Spleen (tissue), 11 donors: ENCODE data around the gene C10orf53. TPM values are rescaled to one million over a fixed set of nuclear protein-coding genes. Genes with fewer than 3 reads are reported as not detected.

Experiments used
- DNase-seq: peaks from one replicate; pipeline ENCODE4 v3.0.0-alpha.2; 2020
- H3K27ac ChIP-seq, 8 donors: fragments of 200-600 bp; sonication (generic) in 7 of 8; 1 replicate in 4 of 8; 2 replicates in 4 of 8; pipeline versions ENCODE4 v1.5.0 to v1.8.0; 2016 to 2021; ENCODE audit warnings: inconsistent platforms in 4 of 8, mild to moderate bottlenecking in 4 of 8, moderate library complexity in 1 of 8
- H3K27me3 ChIP-seq, 7 donors: fragments of 200-600 bp; sonication (generic) in 6 of 7; replicated peaks in 1 of 7; 1 replicate in 4 of 7; 2 replicates in 3 of 7; pipeline versions ENCODE4 v1.5.0 to v1.8.0; 2016 to 2021; ENCODE audit warnings: inconsistent platforms in 3 of 7, mild to moderate bottlenecking in 1 of 7
- H3K36me3 ChIP-seq, 6 donors: fragments of 200-600 bp; sonication (generic) in 5 of 6; 1 replicate in 4 of 6; 2 replicates in 2 of 6; pipeline versions ENCODE4 v1.5.0 to v1.8.0; 2016 to 2021; ENCODE audit warnings: inconsistent platforms in 2 of 6
- H3K4me1 ChIP-seq, 6 donors: fragments of 200-600 bp; sonication (generic) in 5 of 6; 1 replicate in 3 of 6; 2 replicates in 3 of 6; pipeline versions ENCODE4 v1.5.0 to v1.8.0; 2016 to 2021; ENCODE audit warnings: inconsistent platforms in 3 of 6
- H3K4me3 ChIP-seq, 8 donors: fragments of 200-600 bp; sonication (generic) in 7 of 8; 1 replicate in 4 of 8; 2 replicates in 4 of 8; pipeline versions ENCODE4 v1.5.0 to v1.8.0; 2016 to 2021; ENCODE audit warnings: inconsistent platforms in 4 of 8, mild to moderate bottlenecking in 4 of 8, moderate library complexity in 2 of 8
- H3K9me3 ChIP-seq, 8 donors: fragments of 200-600 bp; sonication (generic) in 7 of 8; 1 replicate in 4 of 8; 2 replicates in 4 of 8; pipeline versions ENCODE4 v1.5.0 to v1.8.0; 2016 to 2021; ENCODE audit warnings: inconsistent platforms in 4 of 8
- CTCF ChIP-seq, 11 experiments: fragments of 200-600 bp in 7 of 11; fragments of 450-650 bp in 4 of 11; sonication (generic) in 4 of 11; IDR thresholded peaks in 8 of 11; conservative IDR thresholded peaks in 3 of 11; 1 replicate in 7 of 11; 2 replicates in 4 of 11; pipeline versions ENCODE4 v1.4.0 to v1.8.0; 2016 to 2021; ENCODE audit warnings: antibody characterized with exemption in 11 of 11, inconsistent platforms in 4 of 11, mild to moderate bottlenecking in 1 of 11
- POLR2A ChIP-seq, 3 donors: fragments of 450-650 bp; IDR thresholded peaks; one replicate each; pipeline ENCODE4 v1.5.1; 2017; ENCODE audit warnings: antibody characterized with exemption in 3 of 3, mild to moderate bottlenecking in 1 of 3
- POLR2AphosphoS5 ChIP-seq, 3 donors: sonication (generic); formaldehyde crosslinking; IDR thresholded peaks; one replicate each; pipeline ENCODE4 v1.5.1; 2017; ENCODE audit warnings: antibody characterized with exemption in 3 of 3
- WGBS, 5 donors: extraction: QIAGEN DNeasy Blood & Tissue Kit in 3 of 5; methylation state at CpG; one replicate each; pipeline versions ENCODE4 v1.1.5 to v1.1.7; 2013 to 2018; 5-methylcytosine and 5-hydroxymethylcytosine counted together
- intact Hi-C: fragments of 100-400 bp; cut with DNase I; formaldehyde crosslinking; loops from one replicate; pipeline ENCODE4 v1.15.0; 2023; ENCODE audit warnings: low total_unique reads
- polyA plus RNA-seq, 3 donors: library from polyadenylated mRNA; stranded (reverse); fragments of 200-250 nt; gene quantifications; one replicate each; pipeline ENCODE4 v1.2.1, GENCODE V29; 2013
- total RNA-seq, 7 donors: library from RNA; depleted of rRNA in 3 of 7; stranded (reverse); fragments of >200 nt in 3 of 7; fragmentation: NEBNext Ultra II Directional in 4 of 7; extraction: Animal tissue kit (Norgen Biotek cat#: 25700) in 4 of 7; gene quantifications; one replicate each; pipeline versions ENCODE4 v1.1.0 to v1.2.1, GENCODE V29; 2016 to 2021
- donor health status: healthy with polysubstance abuse.
- donor health status: DM: no; HTN: no; CAD: no; lungs with moderate emphysema.
- donor health status: DM: no; HTN: no; CAD: no.
- donor health status: Bipolar disorder and iron deficiency.
- donor health status: healthy.
- donor health status: DM: no; HTN: no; CAD: no.
- donor health status: DM: yes; HTN: yes; CAD: no.

Gene C10orf53
- total and polyA plus RNA-seq, 10 donors, result not detected

DNA sequence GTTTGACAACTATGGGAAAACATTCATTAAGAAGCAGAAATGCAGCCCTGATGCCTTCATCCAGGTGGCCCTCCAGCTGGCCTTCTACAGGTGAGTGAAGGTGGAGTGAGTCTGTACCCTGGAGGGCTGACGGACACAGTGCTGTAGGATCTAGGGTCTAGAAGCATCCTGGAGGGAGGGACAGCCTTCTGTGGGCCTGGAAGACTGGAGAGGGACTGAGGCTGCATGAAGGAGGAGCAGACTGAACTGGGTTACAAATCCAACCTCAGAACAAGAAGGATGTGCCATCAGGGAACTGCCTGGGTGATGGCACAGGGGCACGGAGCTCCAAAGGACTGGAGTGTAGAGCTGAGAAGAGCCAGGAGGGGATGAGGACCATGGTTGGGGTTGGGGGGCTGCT, 27.5 kb upstream of the C10orf53 start:
- 69 to 90% (median 82%) methylated on average over 2 of the region's 2 CpGs for WGBS, 5 donors
- H3K27me3 ChIP-seq, result peaks cover 0 to 70% (median 0%) of the 10 kb centered on the region in 7 donors
- no peak for TF ChIP-seq POLR2AphosphoS5 (IDR thresholded peaks at IDR 0.05)
- TF ChIP-seq CTCF (IDR thresholded peaks at IDR 0.05 in 8 of 11, conservative IDR thresholded peaks at IDR 0.05 in 3 of 11), result no peak
- no peak for TF ChIP-seq POLR2A (IDR thresholded peaks at IDR 0.05)
- no peaks in the 10 kb centered on the region for H3K9me3 ChIP-seq
- intact Hi-C loops, result no loop called here
- H3K4me3 ChIP-seq, result no peak overlapping the region
- DNase-seq, result no peak
- no peak overlapping the region for H3K27ac ChIP-seq
- H3K4me1 ChIP-seq, result peaks cover 0 to 8% (median 3%) of the 10 kb centered on the region in 6 donors
- no peaks in the 10 kb centered on the region for H3K36me3 ChIP-seq

GRCh38 chr10:49652421-49653272, 26.8 kb upstream of the C10orf53 start:
- H3K4me1 ChIP-seq, result peaks cover 0 to 8% (median 3%) of the 10 kb centered on the region in 6 donors
- intact Hi-C loops, result no loop called here
- 77 to 85% (median 83%) methylated on average over 15 of the region's 15 CpGs for WGBS, 5 donors
- no peak for DNase-seq
- TF ChIP-seq CTCF (IDR thresholded peaks at IDR 0.05 in 8 of 11, conservative IDR thresholded peaks at IDR 0.05 in 3 of 11), result no peak
- TF ChIP-seq POLR2A (IDR thresholded peaks at IDR 0.05), result no peak
- no peak for TF ChIP-seq POLR2AphosphoS5 (IDR thresholded peaks at IDR 0.05)
- H3K36me3 ChIP-seq, result no peaks in the 10 kb centered on the region
- peaks cover 0 to 75% (median 0%) of the 10 kb centered on the region in 7 donors for H3K27me3 ChIP-seq
- no peak overlapping the region for H3K4me3 ChIP-seq
- no peak overlapping the region for H3K27ac ChIP-seq
- no peaks in the 10 kb centered on the region for H3K9me3 ChIP-seq

DNA sequence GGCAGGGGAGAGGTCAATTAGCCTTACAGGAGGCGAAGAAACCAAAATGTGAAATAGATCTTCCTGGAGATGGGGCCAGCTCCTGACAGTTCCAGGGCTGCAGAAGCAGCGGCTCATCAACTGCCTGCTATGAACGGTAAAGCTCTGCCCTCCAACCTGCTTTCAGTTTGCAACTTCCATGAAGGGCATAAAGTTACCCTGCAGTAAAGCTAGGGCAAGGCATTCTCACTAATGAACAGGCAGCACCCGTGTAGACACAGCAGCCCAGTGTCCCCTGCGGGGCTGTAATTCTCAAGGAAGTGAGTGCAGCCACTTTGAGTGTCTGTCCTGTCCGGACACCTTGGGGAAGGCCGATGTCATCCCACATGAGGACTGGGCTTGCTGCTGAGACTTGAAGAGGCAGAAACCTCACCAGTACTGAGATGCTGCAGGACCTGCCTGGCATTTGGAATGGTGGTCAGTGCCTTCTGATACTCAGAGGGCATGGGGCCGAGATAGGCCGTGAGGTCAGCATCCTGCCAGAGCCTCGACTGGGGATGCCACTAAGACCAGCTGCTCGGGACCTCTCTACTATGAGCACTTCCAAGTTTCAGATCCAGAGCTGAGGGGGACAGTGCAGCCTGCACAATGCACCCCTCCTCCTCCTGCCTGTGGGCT, 26.1 kb upstream of the C10orf53 start:
- peaks cover 0 to 6% (median 5%) of the 10 kb centered on the region in 8 donors for H3K9me3 ChIP-seq
- H3K27me3 ChIP-seq, result peaks cover 0 to 69% (median 0%) of the 10 kb centered on the region in 7 donors
- 63 to 84% (median 80%) methylated on average over 7 to 11 of the region's 11 CpGs for WGBS, 5 donors
- H3K4me1 ChIP-seq, result peaks cover 0 to 8% (median 3%) of the 10 kb centered on the region in 6 donors
- TF ChIP-seq POLR2A (IDR thresholded peaks at IDR 0.05) (no peak), CTCF (IDR thresholded peaks at IDR 0.05 in 8 of 11, conservative IDR thresholded peaks at IDR 0.05 in 3 of 11) (no peak), POLR2AphosphoS5 (IDR thresholded peaks at IDR 0.05) (no peak)
- no peak overlapping the region for H3K27ac ChIP-seq
- H3K4me3 ChIP-seq, result no peak overlapping the region
- intact Hi-C loops, result no loop called here
- no peaks in the 10 kb centered on the region for H3K36me3 ChIP-seq
- no peak for DNase-seq
